Naive thymus-derived CD4-positive, alpha-beta T cell (primary cell): ENCODE measurements around the gene FBXL16. TPM values are rescaled to one million over a fixed set of nuclear protein-coding genes. Genes with fewer than 3 reads are reported as not detected.

Experiments
- ATAC-seq: fragments of 150-1000 bp; cut with Tn5 transposase; 2 replicates; pipeline ENCODE4 v1.10.0; 2021; ENCODE audit warnings: mild to moderate bottlenecking, moderate library complexity
- CTCF ChIA-PET: fragments of 350-600 bp; sonication (Branson Sonifier 250); formaldehyde crosslinking; loops from one replicate; lab custom pipeline; 2021; ENCODE audit warnings: antibody characterized with exemption; lab: Charles Lee
- POLR2A ChIA-PET: fragments of 350-600 bp; sonication (Branson Sonifier 250); formaldehyde crosslinking; loops from one replicate; lab custom pipeline; 2021; ENCODE audit warnings: antibody characterized with exemption, inconsistent platforms; lab: Charles Lee
- DNase-seq, 9 donors: peaks; one replicate each; pipeline versions ENCODE4 v3.0.0 to v3.0.0-alpha.2; 2020 to 2022; ENCODE audit warnings: mixed read lengths in 1 of 9
- H3K27ac ChIP-seq: one replicate; pipeline ENCODE4 v1.7.0; 2013; ENCODE audit warnings: mild to moderate bottlenecking, low read depth, low read length, moderate library complexity
- H3K27me3 ChIP-seq, 2 donors: one replicate each; pipeline ENCODE4 v1.7.0; 2013; ENCODE audit warnings: low read length in 2 of 2, mild to moderate bottlenecking in 2 of 2, moderate library complexity in 2 of 2; ENCODE audit not compliant: control insufficient read depth in 2 of 2, insufficient read depth in 2 of 2
- H3K36me3 ChIP-seq, 3 experiments: 1 replicate in 2 of 3; 2 replicates in 1 of 3; pipeline ENCODE4 v1.7.0; 2013; ENCODE audit warnings: low read length in 3 of 3, mild to moderate bottlenecking in 3 of 3, moderate library complexity in 1 of 3; ENCODE audit not compliant: insufficient read depth in 3 of 3, control insufficient read depth in 2 of 3
- H3K4me1 ChIP-seq, 2 donors: one replicate each; pipeline ENCODE4 v1.7.0; 2013; ENCODE audit warnings: low read length in 2 of 2, mild to moderate bottlenecking in 2 of 2, moderate library complexity in 1 of 2; ENCODE audit not compliant: control insufficient read depth in 2 of 2, insufficient read depth in 2 of 2
- H3K4me3 ChIP-seq: 2 replicates; pipeline ENCODE4 v1.7.0; 2013; ENCODE audit warnings: mild to moderate bottlenecking, low read length
- H3K9me3 ChIP-seq, 3 experiments: 1 replicate in 2 of 3; 2 replicates in 1 of 3; pipeline ENCODE4 v1.7.0; 2013; ENCODE audit warnings: low read length in 3 of 3; ENCODE audit not compliant: control insufficient read depth in 2 of 3
- H3K27ac Mint-ChIP-seq, 9 donors: one replicate each; pipeline ENCODE4 v1.8.0; 2020 to 2022; ENCODE audit warnings: mixed read lengths in 9 of 9, mild to moderate bottlenecking in 8 of 9, moderate library complexity in 5 of 9, inconsistent platforms in 2 of 9
- H3K27me3 Mint-ChIP-seq, 5 donors: one replicate each; pipeline ENCODE4 v1.8.0; 2021 to 2022; ENCODE audit warnings: mixed read lengths in 5 of 5, mild to moderate bottlenecking in 1 of 5
- H3K36me3 Mint-ChIP-seq, 5 donors: one replicate each; pipeline ENCODE4 v1.8.0; 2020 to 2022; ENCODE audit warnings: mixed read lengths in 5 of 5, mild to moderate bottlenecking in 3 of 5, inconsistent platforms in 1 of 5
- H3K4me1 Mint-ChIP-seq, 7 donors: one replicate each; pipeline ENCODE4 v1.8.0; 2020 to 2022; ENCODE audit warnings: mixed read lengths in 7 of 7, mild to moderate bottlenecking in 3 of 7, inconsistent platforms in 1 of 7
- H3K4me3 Mint-ChIP-seq, 10 donors: one replicate each; pipeline ENCODE4 v1.8.0; 2020 to 2022; ENCODE audit warnings: mild to moderate bottlenecking in 10 of 10, mixed read lengths in 10 of 10, moderate library complexity in 6 of 10, inconsistent platforms in 2 of 10
- H3K9me3 Mint-ChIP-seq, 11 donors: one replicate each; pipeline ENCODE4 v1.8.0; 2020 to 2022; ENCODE audit warnings: mixed read lengths in 11 of 11, mild to moderate bottlenecking in 4 of 11, inconsistent platforms in 1 of 11, moderate library complexity in 1 of 11
- intact Hi-C, 2 donors: fragments of 100-400 bp; cut with micrococcal nuclease; formaldehyde crosslinking; loops; one replicate each; pipeline ENCODE4 v1.15.1; 2023
- polyA plus RNA-seq, 2 donors: library from polyadenylated mRNA; unstranded; fragments of 300-500 nt; fragmentation: Illumina TruSeq; gene quantifications; one replicate each; pipeline ENCODE4 v1.2.3, GENCODE V29; 2021
- total RNA-seq, 6 experiments: library from RNA in 5 of 6; stranded (reverse) in 5 of 6; gene quantifications; 1 replicate in 5 of 6; 2 replicates in 1 of 6; pipeline ENCODE4 v1.2.3 and lab custom pipeline; 2021 to 2026

The FBXL16 gene
- total and polyA plus RNA-seq, 7 experiments from 2014 or later = 11.1 to 45.4 (median 18.0) TPM

DNA sequence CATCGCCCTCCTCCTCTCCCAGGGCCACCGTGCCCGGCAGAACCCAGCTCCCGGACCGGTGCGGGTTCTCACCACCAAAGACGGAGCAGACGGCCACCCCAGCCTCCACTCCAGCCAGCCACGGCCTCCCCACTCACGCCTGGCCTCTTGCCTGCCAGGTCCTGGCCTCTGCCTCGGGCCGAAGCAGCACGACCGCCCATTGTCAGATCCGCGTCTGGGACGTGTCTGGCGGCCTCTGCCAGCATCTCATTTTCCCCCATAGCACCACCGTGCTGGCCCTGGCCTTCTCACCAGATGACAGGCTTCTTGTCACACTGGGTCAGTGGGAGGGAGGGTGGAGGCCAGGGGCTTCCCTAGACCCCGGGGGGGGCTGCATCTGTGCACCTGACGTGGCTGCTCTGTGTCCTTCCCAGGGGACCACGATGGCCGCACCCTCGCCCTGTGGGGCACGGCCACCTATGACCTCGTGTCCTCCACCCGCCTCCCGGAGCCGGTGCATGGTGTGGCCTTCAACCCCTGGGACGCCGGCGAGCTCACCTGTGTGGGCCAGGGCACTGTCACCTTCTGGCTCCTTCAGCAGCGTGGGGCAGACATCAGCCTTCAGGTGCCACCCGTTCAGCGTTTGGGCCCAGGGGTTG lies 44.3 kb downstream of the FBXL16 start:
- no peak for DNase-seq
- no peaks in the 10 kb centered on the region for H3K9me3 Mint-ChIP-seq
- no peaks in the 10 kb centered on the region for H3K27me3 ChIP-seq
- H3K4me3 ChIP-seq = no peak overlapping the region
- no peaks in the 10 kb centered on the region for H3K36me3 Mint-ChIP-seq
- peaks cover 0 to 9% (median 4%) of the 10 kb centered on the region in 7 donors for H3K4me1 Mint-ChIP-seq
- intact Hi-C loops = loop anchor here (1.0 to 2.0 kb wide), 4 partner anchors 17 to 309 kb away; partner anchors contain the start of genes AXIN1 (in 1 of the 2) and METTL26 (in 1 of the 2)
- no peaks in the 10 kb centered on the region for H3K27me3 Mint-ChIP-seq
- H3K27ac Mint-ChIP-seq = peak overlapping the region in 2 of 9 donors; percentile 45 to 46
- no peak for ATAC-seq
- peaks cover 0 to 7% of the 10 kb centered on the region in 2 donors for H3K4me1 ChIP-seq
- no peak overlapping the region for H3K27ac ChIP-seq
- peak overlapping the region in 4 of 10 donors; percentile 33 to 45 (median 36) for H3K4me3 Mint-ChIP-seq
- POLR2A ChIA-PET = interaction anchor here (0.6 kb wide), 1 partner anchor 265 kb away, joined by 5 read pairs; no protein-coding TSS in a partner anchor
- CTCF ChIA-PET = no interaction called here
- H3K9me3 ChIP-seq = no peaks in the 10 kb centered on the region
- H3K36me3 ChIP-seq = no peaks in the 10 kb centered on the region

DNA sequence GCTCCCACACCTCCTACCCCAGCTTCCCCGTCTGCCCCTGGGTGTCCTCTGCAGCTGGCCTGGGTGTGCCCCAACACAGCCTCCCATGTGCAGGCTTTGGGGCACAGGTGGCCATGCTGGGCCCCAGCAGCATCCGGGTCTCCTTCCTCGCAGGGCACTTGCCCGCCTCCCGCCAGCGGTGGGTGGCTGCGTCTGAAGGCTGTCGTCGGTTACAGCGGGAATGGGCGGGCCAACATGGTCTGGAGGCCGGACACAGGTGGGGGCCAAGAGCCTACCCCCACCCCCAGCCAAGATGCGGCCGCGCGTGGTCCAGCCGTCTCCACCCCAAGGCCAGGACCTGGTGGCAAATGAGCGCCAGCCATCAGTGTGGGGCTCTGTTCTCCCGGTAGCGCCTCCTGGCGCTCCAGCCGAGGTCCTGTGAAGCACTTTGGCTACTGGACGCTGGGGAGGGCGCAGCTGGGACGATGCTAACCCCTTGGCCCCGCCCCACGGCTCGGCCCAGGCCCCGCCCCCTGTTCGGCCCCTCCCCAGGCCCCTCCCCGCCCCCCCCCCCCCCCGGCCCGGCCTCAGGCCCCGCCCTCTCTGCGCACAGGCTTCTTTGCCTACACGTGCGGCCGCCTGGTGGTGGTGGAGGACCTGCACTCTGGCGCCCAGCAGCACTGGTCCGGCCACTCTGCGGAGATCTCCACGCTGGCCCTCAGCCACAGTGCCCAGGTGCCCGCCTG lies 45.0 kb downstream of the FBXL16 start:
- POLR2A ChIA-PET = no interaction called here
- peak overlapping the region; percentile 3 for H3K27ac ChIP-seq
- CTCF ChIA-PET = no interaction called here
- peak overlapping the region in 2 of 9 donors; percentile 45 to 46 for H3K27ac Mint-ChIP-seq
- no peak overlapping the region for H3K4me3 ChIP-seq
- peak overlapping the region in 3 of 10 donors; percentile 33 to 37 (median 35) for H3K4me3 Mint-ChIP-seq
- no peaks in the 10 kb centered on the region for H3K27me3 ChIP-seq
- H3K4me1 ChIP-seq = peaks cover 0 to 7% of the 10 kb centered on the region in 2 donors
- ATAC-seq (peak; percentile 90), DNase-seq (peak in 8 of 9 donors; percentile 44 to 74 (median 59))
- H3K36me3 ChIP-seq = no peaks in the 10 kb centered on the region
- no peaks in the 10 kb centered on the region for H3K9me3 ChIP-seq
- no peaks in the 10 kb centered on the region for H3K36me3 Mint-ChIP-seq
- no peaks in the 10 kb centered on the region for H3K9me3 Mint-ChIP-seq
- intact Hi-C loops = loop anchor here (1.0 to 2.0 kb wide), 4 partner anchors 18 to 308 kb away; partner anchors contain the start of genes AXIN1 (in 1 of the 2) and METTL26 (in 1 of the 2)
- H3K27me3 Mint-ChIP-seq = no peaks in the 10 kb centered on the region
- peaks cover 0 to 9% (median 4%) of the 10 kb centered on the region in 7 donors for H3K4me1 Mint-ChIP-seq

DNA sequence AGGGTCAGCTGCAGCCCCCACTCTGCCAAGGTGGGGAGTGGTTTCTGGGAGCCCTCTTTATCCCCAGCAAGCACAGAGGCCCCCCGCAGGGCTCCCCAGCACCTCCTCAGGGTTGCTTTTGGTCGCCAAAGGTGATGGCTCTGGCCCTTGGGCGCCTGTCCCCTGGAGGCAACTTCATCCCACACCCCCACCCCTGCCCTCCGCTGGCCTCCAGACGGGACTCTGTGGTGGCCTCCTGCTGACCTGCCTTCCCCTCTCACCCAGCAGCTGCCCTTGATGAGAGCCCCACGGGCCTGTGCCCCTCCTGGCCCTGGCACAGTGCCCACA lies 45.5 kb downstream of the FBXL16 start:
- Mint-ChIP-seq H3K4me3 (no peak overlapping the region), H3K27me3 (no peaks in the 10 kb centered on the region), H3K27ac (no peak overlapping the region), H3K36me3 (no peaks in the 10 kb centered on the region), H3K4me1 (peaks cover 0 to 9% (median 4%) of the 10 kb centered on the region in 7 donors), H3K9me3 (no peaks in the 10 kb centered on the region)
- ATAC-seq (no peak), DNase-seq (no peak)
- Histone ChIP-seq H3K27me3 (no peaks in the 10 kb centered on the region), H3K36me3 (no peaks in the 10 kb centered on the region), H3K4me1 (peaks cover 0 to 7% of the 10 kb centered on the region in 2 donors), H3K9me3 (no peaks in the 10 kb centered on the region), H3K4me3 (no peak overlapping the region), H3K27ac (peak overlapping the region; percentile 3)
- POLR2A ChIA-PET = no interaction called here
- intact Hi-C loops = loop anchor here in 1 of 2 donors (2.0 kb wide), 3 partner anchors 19 to 307 kb away; partner anchors contain the start of genes AXIN1 and METTL26
- CTCF ChIA-PET = no interaction called here

- CTCF ChIA-PET = interaction anchor here (0.6 kb wide), 1 partner anchor 67 kb away, joined by 3 read pairs; the partner anchor contains the start of gene HAGHL
- peaks cover 0 to 9% (median 4%) of the 10 kb centered on the region in 7 donors for H3K4me1 Mint-ChIP-seq
- H3K9me3 Mint-ChIP-seq = no peaks in the 10 kb centered on the region
- POLR2A ChIA-PET = no interaction called here
- Histone ChIP-seq H3K4me3 (no peak overlapping the region), H3K36me3 (no peaks in the 10 kb centered on the region), H3K4me1 (peaks cover 0 to 7% of the 10 kb centered on the region in 2 donors), H3K27me3 (no peaks in the 10 kb centered on the region), H3K27ac (no peak overlapping the region), H3K9me3 (no peaks in the 10 kb centered on the region)
- H3K27ac Mint-ChIP-seq = no peak overlapping the region
- no peaks in the 10 kb centered on the region for H3K36me3 Mint-ChIP-seq
- intact Hi-C loops = loop anchor here in 1 of 2 donors (2.0 kb wide), 3 partner anchors 19 to 307 kb away; partner anchors contain the start of genes AXIN1 and METTL26
- H3K27me3 Mint-ChIP-seq = no peaks in the 10 kb centered on the region
- no peak overlapping the region for H3K4me3 Mint-ChIP-seq
- ATAC-seq = no peak
- DNase-seq = no peak
Measured at GRCh38 chr16:659618-660017, 46.0 kb downstream of the FBXL16 start.

GRCh38 chr16:658679-659571 lies 46.7 kb downstream of the FBXL16 start:
- H3K4me1 Mint-ChIP-seq = peaks cover 0 to 9% (median 4%) of the 10 kb centered on the region in 7 donors
- intact Hi-C loops = no loop called here
- DNase-seq (no peak), ATAC-seq (no peak)
- Histone ChIP-seq H3K27ac (no peak overlapping the region), H3K36me3 (no peaks in the 10 kb centered on the region), H3K9me3 (no peaks in the 10 kb centered on the region), H3K4me3 (no peak overlapping the region), H3K4me1 (peaks cover 0 to 7% of the 10 kb centered on the region in 2 donors), H3K27me3 (no peaks in the 10 kb centered on the region)
- no peaks in the 10 kb centered on the region for H3K9me3 Mint-ChIP-seq
- H3K27ac Mint-ChIP-seq = no peak overlapping the region
- CTCF ChIA-PET = interaction anchor here (0.6 kb wide), 1 partner anchor 68 kb away, joined by 3 read pairs; the partner anchor contains the start of gene HAGHL
- H3K36me3 Mint-ChIP-seq = no peaks in the 10 kb centered on the region
- POLR2A ChIA-PET = no interaction called here
- H3K4me3 Mint-ChIP-seq = no peak overlapping the region
- no peaks in the 10 kb centered on the region for H3K27me3 Mint-ChIP-seq

GRCh38 chr16:657487-657886 lies 48.1 kb downstream of the FBXL16 start:
- no peaks in the 10 kb centered on the region for H3K9me3 ChIP-seq
- no peak for DNase-seq
- no peaks in the 10 kb centered on the region for H3K27me3 ChIP-seq
- H3K36me3 ChIP-seq = no peaks in the 10 kb centered on the region
- peaks cover 0 to 7% of the 10 kb centered on the region in 2 donors for H3K4me1 ChIP-seq
- no peak for ATAC-seq
- Mint-ChIP-seq H3K36me3 (no peaks in the 10 kb centered on the region), H3K4me1 (peaks cover 0 to 9% (median 4%) of the 10 kb centered on the region in 7 donors), H3K27me3 (no peaks in the 10 kb centered on the region), H3K4me3 (no peak overlapping the region), H3K27ac (no peak overlapping the region), H3K9me3 (no peaks in the 10 kb centered on the region)
- intact Hi-C loops = no loop called here
- no peak overlapping the region for H3K27ac ChIP-seq
- ChIA-PET POLR2A (interaction anchor here (1.0 kb wide), 2 partner anchors 11 to 38 kb away, joined by 3 read pairs; no protein-coding TSS in a partner anchor), CTCF (no interaction called here)
- no peak overlapping the region for H3K4me3 ChIP-seq
